K562 (cell line): Measurements from ENCODE around the gene GFAP. TPM values are rescaled to one million over a fixed set of nuclear protein-coding genes. Genes with fewer than 3 reads are reported as not detected.

Experiments used
- ATF1 ChIP-seq, 2 experiments: fragments of 450-650 bp in 1 of 2; IDR thresholded peaks; 2 replicates each; pipeline ENCODE4 v1.6.1; 2016; ENCODE audit warnings: missing compliant biosample characterization in 1 of 2, missing genetic modification characterization in 1 of 2
- BCLAF1 ChIP-seq, 2 experiments: fragments of 450-650 bp in 1 of 2; IDR thresholded peaks; 2 replicates each; pipeline ENCODE4 v1.6.1; 2011 to 2017; ENCODE audit warnings: low read depth in 2 of 2, antibody characterized with exemption in 1 of 2, borderline replicate concordance in 1 of 2, low read length in 1 of 2, mild to moderate bottlenecking in 1 of 2, mixed read lengths in 1 of 2; ENCODE audit not compliant: control insufficient read depth in 1 of 2
- BMI1 ChIP-seq: fragments of 150-350 bp; IDR thresholded peaks from 2 replicates; pipeline ENCODE4 v1.6.1; 2014; ENCODE audit warnings: low read length
- CCNT2 ChIP-seq: IDR thresholded peaks from 2 replicates; pipeline ENCODE4 v1.6.1; 2011; ENCODE audit warnings: borderline replicate concordance, low read depth, mild to moderate bottlenecking, moderate library complexity, mixed read lengths, low read length; ENCODE audit not compliant: insufficient read length; ENCODE audit errors: extremely low read depth
- CTBP1 ChIP-seq: fragments of 450-650 bp; IDR thresholded peaks from 2 replicates; pipeline ENCODE4 v1.6.1; 2016; ENCODE audit warnings: borderline replicate concordance
- EGR1 ChIP-seq: fragments of 450-650 bp; conservative IDR thresholded peaks from 2 replicates; pipeline ENCODE4 v1.6.1; 2017; ENCODE audit warnings: mild to moderate bottlenecking
- ILF3 ChIP-seq: fragments of 450-650 bp; IDR thresholded peaks from 2 replicates; pipeline ENCODE4 v1.6.1; 2018; ENCODE audit warnings: antibody characterized with exemption, mild to moderate bottlenecking, moderate library complexity, borderline replicate concordance
- JUND ChIP-seq, 2 experiments: IDR thresholded peaks; 2 replicates in 1 of 2; 3 replicates in 1 of 2; pipeline ENCODE4 v1.6.1; 2011; ENCODE audit warnings: borderline replicate concordance in 2 of 2, low read depth in 2 of 2, low read length in 2 of 2, improper control_type of control experiment in 1 of 2, missing biosample characterization in 1 of 2, missing genetic modification characterization in 1 of 2, missing genetic modification reagents in 1 of 2
- MBD2 ChIP-seq: sonication (generic); IDR thresholded peaks from 2 replicates; pipeline ENCODE4 v1.6.1; 2016; ENCODE audit warnings: low read depth, borderline replicate concordance
- NFE2 ChIP-seq: IDR thresholded peaks from 2 replicates; pipeline ENCODE4 v1.6.1; 2014; ENCODE audit warnings: antibody characterized with exemption, low read depth
- SP1 ChIP-seq: sonication (generic); formaldehyde crosslinking; IDR thresholded peaks from 2 replicates; pipeline ENCODE4 v1.8.1; 2022; ENCODE audit warnings: mild to moderate bottlenecking, missing genetic modification reagents
- TAF9B ChIP-seq: fragments of 450-650 bp; IDR thresholded peaks from 2 replicates; pipeline ENCODE4 v1.6.1; 2018; ENCODE audit warnings: mild to moderate bottlenecking; ENCODE audit not compliant: partially characterized antibody
- TRIM25 ChIP-seq: fragments of 450-650 bp; IDR thresholded peaks from 2 replicates; pipeline ENCODE4 v1.7.0; 2016; ENCODE audit warnings: borderline replicate concordance
- VEZF1 ChIP-seq: fragments of 200-800 bp; sonication (Bioruptor generic); IDR thresholded peaks from 2 replicates; pipeline ENCODE4 v1.6.1; 2017; ENCODE audit warnings: missing genetic modification characterization, missing compliant biosample characterization
- ZNF444 ChIP-seq: fragments of 250-450 bp; sonication (Bioruptor Pico); IDR thresholded peaks from 2 replicates; pipeline ENCODE4 v1.4.0; 2020; ENCODE audit warnings: mild to moderate bottlenecking, moderate library complexity
- polyA plus RNA-seq, 8 experiments: library from polyadenylated mRNA; depleted of rRNA in 4 of 8; stranded (reverse) in 5 of 8; unstranded in 3 of 8; fragments of >200 nt; fragmentation: Nextera tagmentation in 2 of 8; fragmentation: Illumina TruSeq in 1 of 8; extraction: Ambion mirVana in 2 of 8; extraction: Trizol in 1 of 8; gene quantifications; 2 replicates each; pipeline versions ENCODE4 v1.2.1 to v1.2.3, GENCODE V29; 2011 to 2014; ENCODE audit warnings: inconsistent platforms in 1 of 8, missing spikeins in 1 of 8
- total RNA-seq, 7 experiments: library from RNA; depleted of rRNA in 6 of 7; stranded (reverse); fragments of >200 nt in 6 of 7; fragmentation: Illumina TruSeq in 2 of 7; extraction: Trizol in 2 of 7; gene quantifications; 2 replicates each; pipeline versions ENCODE4 v1.2.1 to v1.2.3, GENCODE V29; 2011 to 2021; ENCODE audit warnings: low replicate concordance in 1 of 7

The GFAP gene
- total and polyA plus RNA-seq, 9 of the 15 experiments (the other 6 are each of a cell fraction or from before 2014, with no cell fraction given) = 0.07 to 1.4 (median 0.60) TPM; not detected in 1

GRCh38 chr17:44899074-44899782 is 16.1 kb downstream of the GFAP start, which contains the start of gene EFTUD2 (continued):
- TF ChIP-seq BCLAF1 (IDR thresholded peaks at IDR 0.05; ENCODE audit: borderline replicate concordance in 1 of 2, control insufficient read depth in 1 of 2, low read depth in 2 of 2, low read length in 1 of 2) = peak in 1 of 2 experiments; percentile 72; a peak in 2 of 4 replicates
- TF ChIP-seq ILF3 = no peak
- peak; percentile 67; the same call in 1 of the 2 replicates for TF ChIP-seq CTBP1
- TF ChIP-seq EGR1 = peak; percentile 53; the same call in 1 of the 2 replicates
- no peak for TF ChIP-seq TRIM25
- TF ChIP-seq ATF1 (CRISPR knock-in tag; IDR thresholded peaks at IDR 0.05) = peak; percentile 87
- peak; percentile 99 for TF ChIP-seq ATF1 (tag; IDR thresholded peaks at IDR 0.05)
- TF ChIP-seq ZNF444 (CRISPR knock-in tag) = no peak
- no peak for TF ChIP-seq CCNT2
- TF ChIP-seq TAF9B = peak; percentile 76
- TF ChIP-seq BMI1 = peak; percentile 85; the same call in 1 of the 2 replicates
- TF ChIP-seq VEZF1 (CRISPR knock-in tag) = peak; percentile 92
- TF ChIP-seq MBD2 = peak; percentile 68; the same call in 1 of the 2 replicates
- TF ChIP-seq JUND (IDR thresholded peaks at IDR 0.05; ENCODE audit: borderline replicate concordance, low read depth, low read length) = peak; percentile 62
- TF ChIP-seq JUND (tag; IDR thresholded peaks at IDR 0.05; ENCODE audit: borderline replicate concordance, low read depth, low read length) = no peak; the same call in 2 of the 3 replicates
- peak; percentile 99 for TF ChIP-seq SP1
- TF ChIP-seq NFE2 = peak; percentile 99
